OCI-LY7 (cell line): ENCODE data around the gene PRMT3.

ENCODE experiments used
- EZH2phosphoT487 ChIP-seq: fragments of 200-600 bp; sonication (generic); IDR thresholded peaks from 2 replicates; pipeline ENCODE4 v1.6.1; 2018; ENCODE audit warnings: low read depth, borderline replicate concordance, mild to moderate bottlenecking, mixed run types, antibody characterized with exemption, low read length, moderate library complexity, mixed read lengths
- TF ChIP-seq, protein P1 (sequence below): fragments of 200-600 bp; sonication (generic); conservative IDR thresholded peaks from 2 replicates; pipeline ENCODE4 v1.5.1; 2014; ENCODE audit warnings: mild to moderate bottlenecking, antibody characterized with exemption, low read length, moderate library complexity, mixed read lengths

- TF ChIP-seq, protein P1, sequence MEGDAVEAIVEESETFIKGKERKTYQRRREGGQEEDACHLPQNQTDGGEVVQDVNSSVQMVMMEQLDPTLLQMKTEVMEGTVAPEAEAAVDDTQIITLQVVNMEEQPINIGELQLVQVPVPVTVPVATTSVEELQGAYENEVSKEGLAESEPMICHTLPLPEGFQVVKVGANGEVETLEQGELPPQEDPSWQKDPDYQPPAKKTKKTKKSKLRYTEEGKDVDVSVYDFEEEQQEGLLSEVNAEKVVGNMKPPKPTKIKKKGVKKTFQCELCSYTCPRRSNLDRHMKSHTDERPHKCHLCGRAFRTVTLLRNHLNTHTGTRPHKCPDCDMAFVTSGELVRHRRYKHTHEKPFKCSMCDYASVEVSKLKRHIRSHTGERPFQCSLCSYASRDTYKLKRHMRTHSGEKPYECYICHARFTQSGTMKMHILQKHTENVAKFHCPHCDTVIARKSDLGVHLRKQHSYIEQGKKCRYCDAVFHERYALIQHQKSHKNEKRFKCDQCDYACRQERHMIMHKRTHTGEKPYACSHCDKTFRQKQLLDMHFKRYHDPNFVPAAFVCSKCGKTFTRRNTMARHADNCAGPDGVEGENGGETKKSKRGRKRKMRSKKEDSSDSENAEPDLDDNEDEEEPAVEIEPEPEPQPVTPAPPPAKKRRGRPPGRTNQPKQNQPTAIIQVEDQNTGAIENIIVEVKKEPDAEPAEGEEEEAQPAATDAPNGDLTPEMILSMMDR = no peak
- no peak for TF ChIP-seq EZH2phosphoT487
Observed at GRCh38 chr11:20459865-20460264, 72.3 kb downstream of the PRMT3 start.
